HEK293 (cell line): Measurements from ENCODE around the gene PEF1.

Experiments used
- CTCF ChIA-PET: fragments of 350-600 bp; formaldehyde crosslinking; extraction: SDS; loops from one replicate; lab custom pipeline; 2021; ENCODE audit warnings: antibody characterized with exemption; lab: Yijun Ruan, JAX
- POLR2A ChIA-PET: fragments of 300-600 bp; formaldehyde crosslinking; extraction: SDS; loops from one replicate; lab custom pipeline; 2020; ENCODE audit warnings: antibody characterized with exemption, inconsistent platforms; lab: Yijun Ruan, JAX
- H3K27ac ChIP-seq: fragments of 200-500 bp; sonication (Bioruptor generic); 2 replicates; pipeline ENCODE4 v1.5.1; 2014; ENCODE audit warnings: low read depth, low read length, control low read depth, inconsistent platforms; ENCODE audit errors: extremely low read depth
- H3K36me3 ChIP-seq, 2 experiments: fragments of 200-500 bp in 1 of 2; sonication (Bioruptor generic) in 1 of 2; 1 replicate in 1 of 2; 2 replicates in 1 of 2; pipeline ENCODE4 v1.5.1; 2014 to 2017; ENCODE audit warnings: inconsistent platforms in 2 of 2, low read length in 2 of 2; ENCODE audit not compliant: control insufficient read depth in 2 of 2, insufficient read depth in 1 of 2
- H3K4me1 ChIP-seq: fragments of 200-500 bp; sonication (Bioruptor generic); 2 replicates; pipeline ENCODE4 v1.5.1; 2014; ENCODE audit warnings: mild to moderate bottlenecking, low read length, inconsistent platforms; ENCODE audit not compliant: control insufficient read depth, insufficient read depth
- H3K4me3 ChIP-seq: 2 replicates; pipeline ENCODE4 v1.5.1; 2011; ENCODE audit warnings: low read depth, mild to moderate bottlenecking, control low read depth, low read length, moderate library complexity
- H3K9me3 ChIP-seq: fragments of 200-500 bp; sonication (Bioruptor generic); 2 replicates; pipeline ENCODE4 v1.5.1; 2014; ENCODE audit warnings: low read depth, low read length, inconsistent platforms; ENCODE audit not compliant: control insufficient read depth, insufficient read depth
- BCL11B ChIP-seq: fragments of 450-650 bp; formaldehyde crosslinking; IDR thresholded peaks from 2 replicates; pipeline ENCODE4 v1.5.1; 2016; ENCODE audit warnings: low read depth, missing biosample characterization, missing genetic modification characterization
- CTCF ChIP-seq: fragments of 450-650 bp; formaldehyde crosslinking; IDR thresholded peaks from 2 replicates; pipeline ENCODE4 v1.5.1; 2016; ENCODE audit warnings: missing biosample characterization, missing genetic modification characterization
- HOXC10 ChIP-seq: sonication (generic); formaldehyde crosslinking; IDR thresholded peaks from 2 replicates; pipeline ENCODE4 v1.8.1; 2023; ENCODE audit warnings: mild to moderate bottlenecking, missing genetic modification reagents
- IKZF3 ChIP-seq: fragments of 450-650 bp; IDR thresholded peaks from 2 replicates; pipeline ENCODE4 v1.5.0; 2018; ENCODE audit warnings: missing biosample characterization, mild to moderate bottlenecking, missing genetic modification characterization, moderate library complexity
- MYNN ChIP-seq: fragments of 450-650 bp; formaldehyde crosslinking; IDR thresholded peaks from 2 replicates; pipeline ENCODE4 v1.5.1; 2016; ENCODE audit warnings: missing biosample characterization, missing genetic modification characterization, borderline replicate concordance
- OSR2 ChIP-seq: fragments of 450-650 bp; formaldehyde crosslinking; IDR thresholded peaks from 2 replicates; pipeline ENCODE4 v1.5.1; 2016; ENCODE audit warnings: missing biosample characterization, missing genetic modification characterization
- SETDB1 ChIP-seq: IDR thresholded peaks from one replicate; pipeline ENCODE4 v1.6.1; 2017; ENCODE audit warnings: mild to moderate bottlenecking, low read length, moderate library complexity, mixed read lengths; ENCODE audit not compliant: insufficient read length
- SP2 ChIP-seq: fragments of 450-650 bp; formaldehyde crosslinking; IDR thresholded peaks from 2 replicates; pipeline ENCODE4 v1.5.1; 2016; ENCODE audit warnings: missing biosample characterization, missing genetic modification characterization
- TCF7L2 ChIP-seq: IDR thresholded peaks from 2 replicates; pipeline ENCODE4 v1.6.1; 2011; ENCODE audit warnings: low read depth, mild to moderate bottlenecking, inconsistent platforms, low read length, moderate library complexity, borderline replicate concordance
- ZNF202 ChIP-seq: fragments of 450-650 bp; formaldehyde crosslinking; IDR thresholded peaks from 2 replicates; pipeline ENCODE4 v1.5.1; 2016; ENCODE audit warnings: missing biosample characterization, missing genetic modification characterization, borderline replicate concordance
- ZNF341 ChIP-seq: fragments of 450-650 bp; formaldehyde crosslinking; IDR thresholded peaks from 2 replicates; pipeline ENCODE4; 2016; ENCODE audit warnings: low read depth, missing biosample characterization, missing genetic modification characterization
- ZNF473 ChIP-seq: fragments of 450-650 bp; formaldehyde crosslinking; IDR thresholded peaks from 2 replicates; pipeline ENCODE4 v1.5.1; 2017; ENCODE audit warnings: missing biosample characterization, missing genetic modification characterization
- ZNF501 ChIP-seq: fragments of 450-650 bp; formaldehyde crosslinking; IDR thresholded peaks from 2 replicates; pipeline ENCODE4 v1.5.1; 2016; ENCODE audit warnings: missing biosample characterization, missing genetic modification characterization
- ZNF530 ChIP-seq: fragments of 450-650 bp; formaldehyde crosslinking; IDR thresholded peaks from 2 replicates; pipeline ENCODE4 v1.5.1; 2016; ENCODE audit warnings: low read depth, missing biosample characterization, missing genetic modification characterization
- ZNF549 ChIP-seq: fragments of 450-650 bp; IDR thresholded peaks from 2 replicates; pipeline ENCODE4 v1.5.1; 2018; ENCODE audit warnings: missing biosample characterization, missing genetic modification characterization, mild to moderate bottlenecking, inconsistent platforms, moderate library complexity
- ZNF558 ChIP-seq: fragments of 450-650 bp; formaldehyde crosslinking; IDR thresholded peaks from 2 replicates; pipeline ENCODE4 v1.5.1; 2016; ENCODE audit warnings: missing biosample characterization, missing genetic modification characterization
- ZNF560 ChIP-seq: fragments of 450-650 bp; formaldehyde crosslinking; IDR thresholded peaks from 2 replicates; pipeline ENCODE4 v1.5.1; 2017; ENCODE audit warnings: missing biosample characterization, missing genetic modification characterization, borderline replicate concordance
- ZNF791 ChIP-seq: fragments of 450-650 bp; formaldehyde crosslinking; IDR thresholded peaks from 2 replicates; pipeline ENCODE4 v1.5.1; 2016; ENCODE audit warnings: missing biosample characterization, missing genetic modification characterization
- ZNF843 ChIP-seq: fragments of 450-650 bp; formaldehyde crosslinking; IDR thresholded peaks from 2 replicates; pipeline ENCODE4 v1.5.1; 2016; ENCODE audit warnings: missing biosample characterization, missing genetic modification characterization
- ZSCAN23 ChIP-seq: fragments of 450-650 bp; formaldehyde crosslinking; IDR thresholded peaks from 2 replicates; pipeline ENCODE4 v1.5.1; 2016; ENCODE audit warnings: missing biosample characterization, missing genetic modification characterization
- TF ChIP-seq, protein P1 (sequence below): fragments of 450-650 bp; formaldehyde crosslinking; IDR thresholded peaks from 2 replicates; pipeline ENCODE4 v1.5.1; 2016; ENCODE audit warnings: missing biosample characterization, missing genetic modification characterization
- TF ChIP-seq, protein P2 (sequence below): fragments of 450-650 bp; formaldehyde crosslinking; IDR thresholded peaks from 2 replicates; pipeline ENCODE4 v1.5.1; 2016; ENCODE audit warnings: missing biosample characterization, missing genetic modification characterization
- TF ChIP-seq, protein P3 (sequence below): fragments of 450-650 bp; formaldehyde crosslinking; IDR thresholded peaks from 2 replicates; pipeline ENCODE4 v1.5.1; 2016; ENCODE audit warnings: missing biosample characterization, missing genetic modification characterization
- TF ChIP-seq, protein P4 (sequence below): fragments of 450-650 bp; formaldehyde crosslinking; IDR thresholded peaks from 2 replicates; pipeline ENCODE4 v1.5.1; 2016; ENCODE audit warnings: missing biosample characterization, missing genetic modification characterization

The PEF1 gene

GRCh38 chr1:31660871-31661455 lies 16.3 kb upstream of the PEF1 start:
- no peak overlapping the region for H3K27ac ChIP-seq
- CTCF ChIA-PET, result interaction anchor here (0.6 to 8.2 kb wide), 5 partner anchors 56 to 129 kb away, joined by 3 to 99 read pairs (median 4); no protein-coding TSS in a partner anchor
- no peaks in the 10 kb centered on the region for H3K4me1 ChIP-seq
- H3K4me3 ChIP-seq, result no peak overlapping the region
- TF ChIP-seq ZNF560 (tag by site-specific recombination) (no peak), SP2 (tag by site-specific recombination) (no peak), CTCF (tag by site-specific recombination) (no peak), OSR2 (tag by site-specific recombination) (no peak), TCF7L2 (no peak), ZNF530 (no peak), BCL11B (tag by site-specific recombination) (no peak), HOXC10 (no peak), ZNF341 (no peak), ZNF558 (tag by site-specific recombination) (no peak)
- TF ChIP-seq, protein P1, sequence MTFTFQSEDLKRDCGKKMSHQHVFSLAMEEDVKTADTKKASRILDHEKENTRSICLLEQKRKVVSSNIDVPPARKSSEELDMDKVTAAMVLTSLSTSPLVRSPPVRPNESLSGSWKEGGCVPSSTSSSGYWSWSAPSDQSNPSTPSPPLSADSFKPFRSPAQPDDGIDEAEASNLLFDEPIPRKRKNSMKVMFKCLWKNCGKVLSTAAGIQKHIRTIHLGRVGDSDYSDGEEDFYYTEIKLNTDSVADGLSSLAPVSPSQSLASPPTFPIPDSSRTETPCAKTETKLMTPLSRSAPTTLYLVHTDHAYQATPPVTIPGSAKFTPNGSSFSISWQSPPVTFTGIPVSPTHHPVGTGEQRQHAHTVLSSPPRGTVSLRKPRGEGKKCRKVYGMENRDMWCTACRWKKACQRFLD (tag by site-specific recombination), result no peak
- TF ChIP-seq, protein P2, sequence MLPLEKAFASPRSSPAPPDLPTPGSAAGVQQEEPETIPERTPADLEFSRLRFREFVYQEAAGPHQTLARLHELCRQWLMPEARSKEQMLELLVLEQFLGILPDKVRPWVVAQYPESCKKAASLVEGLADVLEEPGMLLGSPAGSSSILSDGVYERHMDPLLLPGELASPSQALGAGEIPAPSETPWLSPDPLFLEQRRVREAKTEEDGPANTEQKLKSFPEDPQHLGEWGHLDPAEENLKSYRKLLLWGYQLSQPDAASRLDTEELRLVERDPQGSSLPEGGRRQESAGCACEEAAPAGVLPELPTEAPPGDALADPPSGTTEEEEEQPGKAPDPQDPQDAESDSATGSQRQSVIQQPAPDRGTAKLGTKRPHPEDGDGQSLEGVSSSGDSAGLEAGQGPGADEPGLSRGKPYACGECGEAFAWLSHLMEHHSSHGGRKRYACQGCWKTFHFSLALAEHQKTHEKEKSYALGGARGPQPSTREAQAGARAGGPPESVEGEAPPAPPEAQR (tag by site-specific recombination), result no peak
- TF ChIP-seq, protein P3, sequence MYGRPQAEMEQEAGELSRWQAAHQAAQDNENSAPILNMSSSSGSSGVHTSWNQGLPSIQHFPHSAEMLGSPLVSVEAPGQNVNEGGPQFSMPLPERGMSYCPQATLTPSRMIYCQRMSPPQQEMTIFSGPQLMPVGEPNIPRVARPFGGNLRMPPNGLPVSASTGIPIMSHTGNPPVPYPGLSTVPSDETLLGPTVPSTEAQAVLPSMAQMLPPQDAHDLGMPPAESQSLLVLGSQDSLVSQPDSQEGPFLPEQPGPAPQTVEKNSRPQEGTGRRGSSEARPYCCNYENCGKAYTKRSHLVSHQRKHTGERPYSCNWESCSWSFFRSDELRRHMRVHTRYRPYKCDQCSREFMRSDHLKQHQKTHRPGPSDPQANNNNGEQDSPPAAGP (tag by site-specific recombination), result no peak
- POLR2A ChIA-PET, result no interaction called here
- no peaks in the 10 kb centered on the region for H3K9me3 ChIP-seq
- no peaks in the 10 kb centered on the region for H3K36me3 ChIP-seq

DNA sequence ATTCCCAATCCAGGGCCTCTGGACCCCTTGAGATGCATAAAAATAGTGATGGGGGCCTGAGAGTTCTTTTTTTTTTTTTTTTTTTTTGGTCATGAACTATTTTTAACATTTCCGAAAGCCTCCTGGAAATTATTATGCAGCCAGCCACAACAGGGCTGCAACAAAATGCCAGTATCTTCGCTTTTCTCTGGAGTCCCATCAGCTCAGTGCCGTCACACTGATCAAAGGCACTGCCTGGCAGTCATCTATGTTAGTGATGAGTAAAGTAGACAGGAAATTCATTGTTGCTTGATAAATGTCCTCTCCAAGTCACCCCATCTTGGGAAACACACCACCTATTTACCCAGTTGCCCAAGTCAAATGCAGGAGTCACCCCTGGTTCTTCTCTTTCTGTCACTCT lies 15.2 kb upstream of the PEF1 start:
- H3K4me1 ChIP-seq, result no peaks in the 10 kb centered on the region

More for the DNA sequence above, 15.2 kb upstream of the PEF1 start:
- H3K36me3 ChIP-seq, result no peaks in the 10 kb centered on the region
- no peaks in the 10 kb centered on the region for H3K9me3 ChIP-seq
- ChIA-PET CTCF (interaction anchor here (1.0 to 1.5 kb wide), 2 partner anchors 85 to 129 kb away, joined by 3 to 4 read pairs; no protein-coding TSS in a partner anchor), POLR2A (no interaction called here)
- no peak for TF ChIP-seq ZNF843 (tag by site-specific recombination)
- TF ChIP-seq IKZF3 (tag by site-specific recombination), result no peak
- TF ChIP-seq ZNF473 (tag by site-specific recombination), result no peak
- no peak for TF ChIP-seq ZNF549
- TF ChIP-seq MYNN (tag by site-specific recombination), result no peak
- TF ChIP-seq ZSCAN23 (tag by site-specific recombination), result no peak
- no peak for TF ChIP-seq SETDB1
- no peak for TF ChIP-seq ZNF791 (tag by site-specific recombination)
- no peak for TF ChIP-seq ZNF501 (tag by site-specific recombination)
- TF ChIP-seq, protein P4, sequence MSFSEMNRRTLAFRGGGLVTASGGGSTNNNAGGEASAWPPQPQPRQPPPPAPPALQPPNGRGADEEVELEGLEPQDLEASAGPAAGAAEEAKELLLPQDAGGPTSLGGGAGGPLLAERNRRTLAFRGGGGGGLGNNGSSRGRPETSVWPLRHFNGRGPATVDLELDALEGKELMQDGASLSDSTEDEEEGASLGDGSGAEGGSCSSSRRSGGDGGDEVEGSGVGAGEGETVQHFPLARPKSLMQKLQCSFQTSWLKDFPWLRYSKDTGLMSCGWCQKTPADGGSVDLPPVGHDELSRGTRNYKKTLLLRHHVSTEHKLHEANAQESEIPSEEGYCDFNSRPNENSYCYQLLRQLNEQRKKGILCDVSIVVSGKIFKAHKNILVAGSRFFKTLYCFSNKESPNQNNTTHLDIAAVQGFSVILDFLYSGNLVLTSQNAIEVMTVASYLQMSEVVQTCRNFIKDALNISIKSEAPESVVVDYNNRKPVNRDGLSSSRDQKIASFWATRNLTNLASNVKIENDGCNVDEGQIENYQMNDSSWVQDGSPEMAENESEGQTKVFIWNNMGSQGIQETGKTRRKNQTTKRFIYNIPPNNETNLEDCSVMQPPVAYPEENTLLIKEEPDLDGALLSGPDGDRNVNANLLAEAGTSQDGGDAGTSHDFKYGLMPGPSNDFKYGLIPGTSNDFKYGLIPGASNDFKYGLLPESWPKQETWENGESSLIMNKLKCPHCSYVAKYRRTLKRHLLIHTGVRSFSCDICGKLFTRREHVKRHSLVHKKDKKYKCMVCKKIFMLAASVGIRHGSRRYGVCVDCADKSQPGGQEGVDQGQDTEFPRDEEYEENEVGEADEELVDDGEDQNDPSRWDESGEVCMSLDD (tag by site-specific recombination), result no peak
- no peak for TF ChIP-seq ZNF202 (tag by site-specific recombination)
- H3K4me3 ChIP-seq, result no peak overlapping the region
- H3K27ac ChIP-seq, result no peak overlapping the region
